ENCODE data around the gene RAPGEF2.

The RAPGEF2 gene

GRCh38 chr4:159204566-159204965 lies 101.7 kb downstream of the RAPGEF2 start:
- no peak for DNase-seq

DNA sequence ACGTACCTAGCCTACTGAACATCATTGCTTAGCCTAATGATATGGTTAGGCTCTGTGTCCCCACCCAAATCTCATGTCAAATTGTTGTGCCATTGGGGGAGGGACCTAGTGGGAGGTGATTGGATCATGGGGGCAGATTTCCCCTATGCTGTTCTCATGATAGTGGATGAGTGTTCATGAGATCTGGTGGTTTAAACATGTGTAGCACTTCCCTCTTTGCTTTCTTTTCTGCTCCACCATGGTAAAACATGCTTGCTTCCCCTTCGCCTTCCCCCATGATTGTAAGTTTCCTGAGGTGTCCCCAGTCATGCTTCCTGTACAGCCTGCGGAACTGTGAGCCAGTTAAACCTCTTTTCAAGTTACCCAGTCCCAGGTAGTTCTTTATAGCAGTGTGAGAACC lies 102.6 kb downstream of the RAPGEF2 start:
- DNase-seq: no peak

- DNase-seq: no peak
Observed at GRCh38 chr4:159206427-159206871, 103.6 kb downstream of the RAPGEF2 start.

DNA sequence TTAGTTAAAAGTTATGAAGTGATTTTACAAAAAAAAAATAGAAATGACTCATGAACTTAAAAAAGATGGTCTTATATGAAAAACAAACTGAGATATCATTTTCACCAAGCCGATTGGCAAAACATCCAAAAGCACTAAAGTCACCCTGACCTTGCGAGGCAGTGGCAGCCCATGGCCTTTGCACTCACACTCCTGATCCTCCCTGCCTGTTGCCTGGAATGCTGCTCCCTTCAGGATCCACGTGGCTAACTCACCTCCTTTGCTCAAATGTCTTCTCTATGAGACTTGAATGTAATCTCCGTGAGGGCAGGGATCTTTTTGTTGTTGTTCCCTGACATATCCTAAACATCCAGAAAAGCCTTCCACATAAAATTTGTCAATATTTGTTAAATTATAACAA lies 106.4 kb downstream of the RAPGEF2 start:
- no peak for DNase-seq

- DNase-seq: no peak
Observed at GRCh38 chr4:159210975-159211374, 108.1 kb downstream of the RAPGEF2 start.

DNA sequence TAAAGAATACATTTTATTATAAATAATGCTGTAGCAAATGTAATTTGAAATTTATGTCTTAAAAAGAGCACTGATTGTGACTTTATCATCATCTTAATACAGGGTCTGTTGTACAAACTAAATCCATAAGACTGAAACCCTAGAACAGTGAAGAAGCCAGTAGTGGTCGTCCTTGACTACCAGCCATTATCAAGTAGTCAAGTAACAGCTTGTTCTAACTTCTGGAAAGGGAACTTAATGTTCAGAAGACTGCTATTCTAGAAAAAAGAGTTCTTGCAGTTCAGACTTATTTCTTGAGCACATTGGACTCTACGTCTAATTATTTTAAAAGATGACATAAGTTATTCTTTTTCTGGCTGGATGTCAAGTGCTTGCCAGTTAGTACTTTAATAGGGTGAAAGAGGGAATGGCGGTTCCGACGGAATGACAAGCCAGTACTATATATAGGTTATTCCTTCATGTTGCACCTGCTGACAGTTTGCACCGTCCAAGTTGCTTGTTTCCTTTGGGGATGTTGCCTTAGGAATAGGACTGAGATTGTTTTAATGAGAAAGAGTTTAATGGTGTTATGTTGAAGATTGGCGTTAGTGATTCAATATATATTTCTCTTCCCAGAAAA lies 109.9 kb downstream of the RAPGEF2 start:
- no peak for DNase-seq

DNA sequence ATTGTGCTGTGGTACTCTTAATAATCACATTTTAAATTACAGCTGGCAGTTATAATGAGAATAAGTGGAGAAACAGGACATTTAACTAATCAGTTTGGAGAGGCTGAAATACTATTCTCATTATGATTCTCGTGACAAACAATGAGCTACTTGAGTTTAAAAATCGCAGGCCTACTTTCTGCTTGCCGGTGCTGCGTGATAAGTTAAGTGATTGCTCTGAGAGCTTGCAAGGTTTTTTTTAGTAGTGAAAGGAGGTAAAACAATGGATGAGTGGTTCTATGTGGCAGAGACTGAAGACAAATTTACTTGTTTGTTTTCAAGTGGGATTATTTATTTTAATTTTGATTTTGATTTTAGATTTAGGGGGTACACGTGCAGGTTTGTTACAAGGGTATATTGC lies 114.0 kb downstream of the RAPGEF2 start:
- no peak for DNase-seq

DNA sequence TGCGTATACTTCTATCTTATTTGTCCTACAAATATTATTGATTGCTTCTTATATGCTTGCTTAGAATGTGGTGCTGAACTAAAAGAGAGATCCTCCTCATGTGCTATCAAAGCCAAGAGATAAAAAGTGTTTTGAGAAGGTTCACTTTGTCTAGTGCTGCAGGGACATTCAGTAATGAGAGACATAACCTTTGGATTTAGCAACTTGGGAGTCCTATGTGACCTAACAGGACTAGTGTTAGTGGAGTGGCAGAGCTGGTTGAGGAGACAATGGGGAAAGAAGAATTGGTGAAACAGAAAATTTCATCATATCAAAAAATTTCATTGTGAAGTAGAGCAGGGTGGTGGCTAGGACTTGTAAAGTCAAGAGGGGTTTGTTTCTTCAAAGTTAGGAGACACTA lies 117.0 kb downstream of the RAPGEF2 start:
- no peak for DNase-seq

- no peak for DNase-seq
Observed at GRCh38 chr4:159220353-159220752, 117.5 kb downstream of the RAPGEF2 start.

- no peak for DNase-seq
Observed at GRCh38 chr4:159221280-159221679, 118.4 kb downstream of the RAPGEF2 start.

GRCh38 chr4:159222043-159222552 lies 119.2 kb downstream of the RAPGEF2 start:
- DNase-seq: no peak

DNA sequence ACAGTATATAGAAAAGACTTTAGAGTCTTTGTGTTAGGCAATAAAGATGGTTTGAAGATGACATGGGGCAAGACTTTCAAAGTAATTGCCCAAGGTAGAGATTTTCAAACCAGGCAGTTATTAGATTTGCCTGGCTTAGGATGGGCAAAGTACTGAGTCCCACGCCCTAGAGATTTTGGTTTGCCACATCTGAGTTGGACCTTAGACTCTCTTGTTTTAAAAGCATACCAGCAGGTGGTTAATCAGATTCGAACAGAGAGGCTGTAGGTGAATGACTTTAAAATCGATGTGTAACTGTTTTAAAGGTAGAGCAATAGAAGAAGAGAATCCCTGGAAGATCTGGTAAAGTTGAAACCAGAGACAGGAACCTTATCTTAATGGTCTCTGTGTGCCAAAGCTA lies 121.5 kb downstream of the RAPGEF2 start:
- no peak for DNase-seq

GRCh38 chr4:159227378-159227777 lies 124.5 kb downstream of the RAPGEF2 start:
- DNase-seq: no peak

DNA sequence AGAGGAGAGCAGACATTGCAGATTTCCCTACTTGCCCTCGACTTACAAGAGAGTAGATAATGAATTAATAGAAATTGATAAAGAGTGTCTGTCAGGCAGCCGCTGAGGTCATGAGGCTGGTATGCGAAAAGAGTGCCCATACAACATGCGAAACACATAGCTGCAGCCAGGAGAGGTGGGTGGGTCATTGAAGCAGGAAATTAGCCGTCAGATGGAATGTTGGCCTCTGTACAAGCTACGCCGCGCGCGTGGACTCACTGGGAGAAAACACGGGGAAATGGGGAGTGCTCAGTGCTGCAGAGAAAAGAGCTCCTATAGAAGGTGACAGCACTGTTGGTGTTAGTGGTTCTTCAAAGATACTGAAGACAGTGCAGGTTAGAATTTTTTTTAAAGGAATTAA lies 125.1 kb downstream of the RAPGEF2 start:
- DNase-seq: no peak

DNA sequence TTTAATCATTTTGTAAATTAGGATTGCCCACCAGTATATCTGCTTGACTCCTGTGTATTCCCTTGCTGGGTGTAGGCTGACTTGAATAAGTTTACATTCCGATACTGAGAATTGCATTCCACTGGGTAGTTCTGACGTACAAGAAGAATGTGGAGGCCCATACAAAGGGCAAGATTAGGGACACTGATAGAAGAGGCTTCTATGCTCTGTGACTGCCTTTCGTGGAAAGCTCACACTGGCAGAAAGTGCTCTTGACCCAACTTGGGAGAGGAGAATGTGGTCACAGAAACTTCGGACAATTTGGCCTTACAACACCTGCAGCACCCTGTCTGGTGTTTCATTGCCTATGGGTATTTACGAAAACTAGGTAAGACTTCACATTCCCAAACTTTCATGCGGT lies 126.3 kb downstream of the RAPGEF2 start:
- DNase-seq: no peak

DNA sequence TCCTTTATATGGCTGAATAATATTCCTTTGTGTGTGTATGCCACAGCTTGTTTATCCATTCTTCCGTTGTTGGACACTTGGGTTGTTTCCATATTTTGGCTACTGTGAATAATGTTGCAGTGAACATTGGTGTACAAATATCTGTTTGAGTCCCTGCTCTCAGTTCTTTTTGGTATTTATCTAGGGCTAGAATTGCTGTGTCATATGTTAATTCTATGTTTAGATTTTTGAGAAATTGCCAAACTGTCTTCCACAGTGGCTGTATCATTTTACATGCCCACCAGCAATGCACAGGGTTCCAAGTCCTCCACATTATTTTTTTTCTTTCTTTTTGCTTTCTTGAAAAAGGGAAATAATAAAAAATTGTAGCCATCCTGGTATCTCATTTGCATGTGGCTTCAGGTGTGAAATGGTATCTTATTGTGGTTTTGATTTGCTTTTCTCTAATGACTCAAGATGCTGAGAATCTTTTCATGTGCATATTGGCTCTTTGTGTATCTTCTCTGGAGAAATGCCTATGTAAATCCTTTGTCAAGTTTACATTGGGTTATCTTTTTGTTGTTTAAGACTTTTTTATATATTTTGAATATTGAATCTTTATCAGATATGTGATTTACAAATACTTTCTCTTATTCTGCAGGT lies 129.7 kb downstream of the RAPGEF2 start:
- no peak for DNase-seq

DNA sequence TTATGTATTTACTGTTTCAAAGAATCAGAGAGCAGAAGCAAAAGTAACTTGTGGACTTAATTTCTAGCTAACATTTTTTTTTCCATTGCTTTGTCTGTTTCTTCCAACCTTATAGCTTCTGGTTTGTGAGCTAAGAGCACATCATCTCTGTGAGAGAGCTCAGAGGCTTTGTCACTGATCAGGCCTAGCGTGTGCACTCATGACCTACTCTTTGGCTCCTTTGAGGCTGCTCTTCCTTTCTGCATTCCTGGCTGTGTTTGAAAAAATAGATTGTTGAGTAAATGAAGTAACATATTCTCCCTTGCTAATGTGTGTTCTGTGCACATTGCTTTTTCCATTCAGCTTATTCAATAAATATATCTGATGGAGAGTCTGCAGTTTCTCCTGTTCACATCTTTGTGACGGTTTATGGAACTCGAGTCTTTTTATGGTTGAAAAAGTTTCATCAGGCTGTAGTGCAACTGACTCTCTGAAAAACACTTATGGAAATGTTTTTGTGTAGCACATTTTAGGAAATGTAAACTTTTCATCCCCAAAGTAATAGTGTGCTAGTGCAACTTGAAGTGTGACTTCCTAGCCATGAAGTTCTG lies 133.0 kb downstream of the RAPGEF2 start:
- no peak for DNase-seq

DNA sequence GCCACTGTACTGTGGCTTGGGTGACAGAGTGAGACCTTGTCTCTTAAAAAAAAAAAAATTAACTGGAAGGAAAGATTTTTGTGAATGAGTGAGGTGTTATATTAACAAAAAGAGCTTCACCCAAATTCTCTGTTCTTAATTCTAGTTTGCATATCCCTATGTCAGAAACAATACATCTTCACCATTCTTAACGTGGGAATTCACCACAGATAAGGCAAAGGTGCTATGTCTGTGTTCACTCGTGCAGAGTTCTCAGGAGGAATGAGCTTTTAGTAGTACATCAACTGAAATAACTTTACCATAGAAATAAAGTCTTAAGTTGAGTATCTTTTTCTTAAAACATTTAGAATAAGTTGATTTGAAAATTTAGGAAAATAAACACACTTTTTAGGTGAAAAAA lies 135.1 kb downstream of the RAPGEF2 start:
- no peak for DNase-seq

DNA sequence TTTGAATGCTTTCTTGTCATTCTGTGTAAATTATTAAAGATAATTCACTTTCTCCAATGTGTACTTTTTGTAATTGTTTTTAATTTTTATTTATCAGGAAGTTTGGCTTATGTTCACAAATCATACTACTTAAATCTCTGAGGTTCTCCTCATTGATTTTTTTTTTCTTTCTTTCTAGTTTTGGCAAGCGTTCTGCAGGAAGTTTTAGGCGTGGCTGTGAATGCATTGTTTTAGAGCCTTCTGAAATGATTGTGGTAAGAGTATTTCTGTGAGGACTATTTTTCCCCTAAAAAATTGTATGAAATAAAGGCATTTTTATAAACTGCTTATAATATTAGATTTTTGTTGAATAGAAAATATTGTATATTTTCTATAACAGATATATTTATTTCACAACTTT lies 135.8 kb downstream of the RAPGEF2 start:
- no peak for DNase-seq

GRCh38 chr4:159239629-159240028 lies 136.8 kb downstream of the RAPGEF2 start:
- DNase-seq: no peak

DNA sequence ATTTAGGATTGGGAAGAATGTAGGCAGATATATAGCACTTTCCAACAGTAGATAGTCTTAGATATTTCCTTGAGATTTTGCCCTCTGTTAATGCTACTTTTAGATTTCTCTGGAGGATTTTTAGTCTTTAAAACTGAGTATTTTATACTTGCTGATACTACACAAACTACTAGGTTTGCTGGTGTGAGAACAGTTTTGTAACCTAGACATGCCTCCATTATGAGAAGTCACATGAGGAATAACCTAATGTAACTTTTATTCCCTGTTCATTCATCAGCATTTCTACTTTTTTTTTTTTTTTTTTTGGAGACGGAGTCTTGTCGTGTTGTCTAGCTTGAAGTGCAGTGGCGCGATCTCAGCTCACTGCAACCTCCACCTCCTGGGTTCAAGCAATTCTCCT lies 137.2 kb downstream of the RAPGEF2 start:
- no peak for DNase-seq

GRCh38 chr4:159240687-159241086 lies 137.8 kb downstream of the RAPGEF2 start:
- DNase-seq: no peak

DNA sequence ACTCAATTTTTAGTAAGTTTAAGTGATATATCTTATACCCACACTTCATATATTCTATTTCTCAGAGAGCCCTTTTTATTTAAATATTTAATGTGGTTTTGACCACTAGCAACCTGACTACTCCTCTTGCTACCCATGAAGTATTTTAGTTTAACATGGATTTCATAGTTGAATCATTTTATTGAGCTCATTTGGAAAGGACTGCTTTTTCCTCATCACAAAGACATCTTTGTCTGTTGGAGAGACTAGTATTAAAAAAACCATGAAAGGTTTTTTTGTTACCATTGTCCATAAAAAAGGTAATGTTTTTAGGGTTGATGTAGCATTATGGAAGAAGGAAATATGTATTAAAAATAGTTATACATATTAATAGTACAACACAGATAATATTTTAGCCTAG lies 139.5 kb downstream of the RAPGEF2 start:
- DNase-seq: no peak

- DNase-seq: no peak
Observed at GRCh38 chr4:159248384-159249178, 145.7 kb downstream of the RAPGEF2 start.

Measured in activated CD8-positive, alpha-beta memory T cell treated with anti-CD3 and anti-CD28 coated beads, Interleukin-2, amount 50 U/mL, for 4 hours (primary cell).